H7 (cell line): Measurements from ENCODE around the gene CTIF. TPM values are rescaled to one million over a fixed set of nuclear protein-coding genes. Genes with fewer than 3 reads are reported as not detected.

Source experiments
- DNase-seq: peaks from one replicate; pipeline ENCODE4 v3.0.0; 2012
- H3K27me3 ChIP-seq: 2 replicates; pipeline ENCODE4 v1.6.0; 2011; ENCODE audit warnings: mild to moderate bottlenecking, low read length; ENCODE audit not compliant: control insufficient read depth, insufficient read depth
- H3K36me3 ChIP-seq: replicated peaks from 2 replicates; pipeline ENCODE4 v1.5.1; 2011; ENCODE audit warnings: low read length; ENCODE audit not compliant: control insufficient read depth, insufficient read depth
- H3K4me3 ChIP-seq: 2 replicates; pipeline ENCODE4 v1.5.1; 2011; ENCODE audit warnings: low read depth, mild to moderate bottlenecking, control low read depth, low read length, moderate library complexity; ENCODE audit not compliant: insufficient read depth
- total RNA-seq: library from RNA; depleted of rRNA; stranded (reverse); fragments of >200 nt; shearing (Covaris generic); gene quantifications from 2 replicates; pipeline ENCODE4 v1.2.3, GENCODE V29; 2014

Gene CTIF
- total RNA-seq, 1 experiment from 2014 or later: 9.8 TPM

DNA sequence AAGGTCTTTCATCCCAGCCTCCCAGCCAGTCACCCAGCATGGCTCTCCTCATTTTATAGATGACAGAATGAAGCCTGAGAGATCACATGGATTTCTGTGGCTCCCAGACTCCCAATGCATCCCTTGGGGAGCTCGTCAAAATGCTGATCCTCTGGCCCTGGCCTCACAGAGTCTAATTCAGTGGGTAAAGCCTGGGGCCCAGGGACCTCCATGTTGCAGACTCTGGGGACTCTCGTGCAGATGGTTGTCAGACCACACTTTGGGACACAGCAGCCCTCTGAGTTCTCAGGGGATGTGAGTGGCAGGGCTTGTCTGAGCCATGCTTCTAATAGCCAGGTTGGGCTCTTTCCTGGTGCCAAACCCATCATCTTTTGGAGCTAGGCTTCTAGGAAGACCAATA lies 97.0 kb downstream of the CTIF start:
- no peaks in the 10 kb centered on the region for H3K27me3 ChIP-seq
- H3K4me3 ChIP-seq: no peak overlapping the region
- DNase-seq: no peak
- H3K36me3 ChIP-seq: no peaks in the 10 kb centered on the region

- peak; percentile 44 for DNase-seq
- Histone ChIP-seq H3K36me3 (no peaks in the 10 kb centered on the region), H3K27me3 (no peaks in the 10 kb centered on the region), H3K4me3 (no peak overlapping the region)
Measured at GRCh38 chr18:48636436-48636835, 97.6 kb downstream of the CTIF start.

GRCh38 chr18:48637081-48637990 lies 98.5 kb downstream of the CTIF start:
- H3K4me3 ChIP-seq: no peak overlapping the region
- no peaks in the 10 kb centered on the region for H3K36me3 ChIP-seq
- DNase-seq: no peak
- no peaks in the 10 kb centered on the region for H3K27me3 ChIP-seq

DNA sequence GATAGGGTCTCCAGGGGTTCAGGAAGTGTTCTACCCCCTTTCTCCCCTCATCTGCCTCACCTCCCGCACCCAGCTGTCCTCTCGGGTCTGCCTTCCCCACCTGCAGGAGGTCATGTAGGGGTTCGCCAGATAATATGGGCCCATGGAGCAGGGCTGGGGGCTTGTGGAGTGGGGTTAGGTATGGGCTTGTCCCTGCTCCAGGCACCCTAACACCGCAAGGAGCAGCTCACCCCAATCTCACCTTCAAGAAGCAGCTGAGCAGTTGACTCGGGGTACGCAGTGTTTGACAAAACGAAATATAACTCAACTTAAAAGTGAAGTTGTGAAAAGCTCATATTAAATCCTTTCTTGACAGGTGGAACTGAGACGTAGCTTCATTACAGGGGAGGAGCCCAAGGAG lies 99.6 kb downstream of the CTIF start:
- H3K27me3 ChIP-seq: no peaks in the 10 kb centered on the region
- DNase-seq: no peak
- no peaks in the 10 kb centered on the region for H3K36me3 ChIP-seq
- H3K4me3 ChIP-seq: no peak overlapping the region

GRCh38 chr18:48638896-48639771 lies 100.3 kb downstream of the CTIF start:
- H3K36me3 ChIP-seq: no peaks in the 10 kb centered on the region
- DNase-seq: no peak
- no peak overlapping the region for H3K4me3 ChIP-seq
- H3K27me3 ChIP-seq: no peaks in the 10 kb centered on the region

GRCh38 chr18:48639772-48640432 lies 101.1 kb downstream of the CTIF start:
- no peak overlapping the region for H3K4me3 ChIP-seq
- peak; percentile 81 for DNase-seq
- no peaks in the 10 kb centered on the region for H3K27me3 ChIP-seq
- H3K36me3 ChIP-seq: no peaks in the 10 kb centered on the region

GRCh38 chr18:48640566-48641270 lies 101.9 kb downstream of the CTIF start:
- Histone ChIP-seq H3K4me3 (no peak overlapping the region), H3K27me3 (no peaks in the 10 kb centered on the region), H3K36me3 (no peaks in the 10 kb centered on the region)
- DNase-seq: no peak

GRCh38 chr18:48641981-48642380 lies 103.2 kb downstream of the CTIF start:
- no peaks in the 10 kb centered on the region for H3K36me3 ChIP-seq
- H3K4me3 ChIP-seq: no peak overlapping the region
- H3K27me3 ChIP-seq: no peaks in the 10 kb centered on the region
- no peak for DNase-seq

DNA sequence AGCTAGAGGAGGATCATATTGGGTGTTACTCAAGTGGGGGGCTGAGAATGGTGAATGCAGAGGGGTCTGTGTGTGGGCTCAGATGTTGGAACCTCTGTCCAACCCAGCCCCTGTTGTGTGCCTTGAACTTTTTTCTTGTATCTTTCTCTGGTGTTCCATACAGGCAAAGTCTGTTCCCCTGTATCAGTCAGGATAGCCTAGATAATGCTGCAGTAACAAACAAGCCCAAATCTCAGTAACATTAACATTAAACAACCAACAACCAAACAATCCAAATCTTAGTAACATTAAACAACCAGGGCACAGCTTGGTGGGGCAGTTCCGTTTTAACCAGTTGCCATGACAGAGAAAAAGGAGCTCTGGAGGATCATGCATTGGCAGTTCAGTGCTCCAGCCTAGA lies 103.7 kb downstream of the CTIF start:
- Histone ChIP-seq H3K27me3 (no peaks in the 10 kb centered on the region), H3K4me3 (no peak overlapping the region), H3K36me3 (no peaks in the 10 kb centered on the region)
- DNase-seq: no peak

- Histone ChIP-seq H3K36me3 (no peaks in the 10 kb centered on the region), H3K4me3 (no peak overlapping the region), H3K27me3 (no peaks in the 10 kb centered on the region)
- no peak for DNase-seq
Measured at GRCh38 chr18:48643262-48643661, 104.4 kb downstream of the CTIF start.

DNA sequence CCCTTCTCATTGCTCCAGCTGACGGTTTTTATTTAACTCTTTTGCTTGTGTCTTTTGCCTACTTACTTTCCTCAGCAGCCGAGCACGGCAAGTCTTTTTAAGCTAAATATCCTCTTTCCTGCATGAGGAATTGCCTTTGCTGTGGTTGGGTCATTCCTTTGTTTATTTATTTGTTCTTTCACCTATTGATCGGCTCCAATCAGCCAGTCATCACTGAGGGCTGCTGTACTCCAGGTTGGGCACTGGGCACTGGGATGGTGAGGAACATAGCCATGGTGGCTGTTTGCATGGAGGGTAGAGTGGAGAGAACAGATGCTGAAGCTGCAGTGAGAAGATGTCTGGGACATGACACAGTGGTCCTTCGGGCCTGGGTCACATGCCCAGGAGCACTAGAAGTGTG lies 105.2 kb downstream of the CTIF start:
- DNase-seq: no peak
- H3K36me3 ChIP-seq: no peaks in the 10 kb centered on the region
- H3K27me3 ChIP-seq: no peaks in the 10 kb centered on the region
- H3K4me3 ChIP-seq: no peak overlapping the region

DNA sequence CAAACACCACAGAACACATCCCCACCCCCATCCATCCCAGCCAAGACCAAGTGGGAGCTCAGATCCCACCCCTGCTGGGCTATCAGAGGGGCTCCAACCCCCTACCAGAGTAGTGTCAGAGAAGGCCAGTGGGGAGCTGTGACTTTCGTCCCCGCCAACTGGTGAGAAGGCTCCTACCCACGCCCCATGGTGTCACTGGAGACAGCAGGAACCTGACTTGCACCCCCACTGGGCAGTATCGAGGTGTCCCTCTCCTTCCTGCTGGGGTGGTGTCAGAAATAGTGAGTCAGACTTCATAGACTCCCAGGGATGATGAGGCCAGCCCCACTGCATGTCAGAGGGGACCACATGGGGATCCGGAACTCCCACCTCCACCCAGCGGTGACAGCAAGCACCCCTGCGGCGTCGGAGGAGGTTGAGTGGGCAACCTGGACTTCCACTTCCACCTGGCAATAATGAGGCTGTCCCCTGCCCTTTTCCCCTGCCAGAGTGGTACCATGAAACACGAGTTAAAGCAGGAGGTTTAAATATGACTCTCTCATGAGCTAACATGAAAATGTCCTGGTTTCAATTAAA lies 106.7 kb downstream of the CTIF start:
- Histone ChIP-seq H3K4me3 (no peak overlapping the region), H3K27me3 (no peaks in the 10 kb centered on the region), H3K36me3 (no peaks in the 10 kb centered on the region)
- no peak for DNase-seq

GRCh38 chr18:48646976-48647375 lies 108.1 kb downstream of the CTIF start:
- H3K27me3 ChIP-seq: no peaks in the 10 kb centered on the region
- H3K4me3 ChIP-seq: no peak overlapping the region
- H3K36me3 ChIP-seq: no peaks in the 10 kb centered on the region
- DNase-seq: no peak

DNA sequence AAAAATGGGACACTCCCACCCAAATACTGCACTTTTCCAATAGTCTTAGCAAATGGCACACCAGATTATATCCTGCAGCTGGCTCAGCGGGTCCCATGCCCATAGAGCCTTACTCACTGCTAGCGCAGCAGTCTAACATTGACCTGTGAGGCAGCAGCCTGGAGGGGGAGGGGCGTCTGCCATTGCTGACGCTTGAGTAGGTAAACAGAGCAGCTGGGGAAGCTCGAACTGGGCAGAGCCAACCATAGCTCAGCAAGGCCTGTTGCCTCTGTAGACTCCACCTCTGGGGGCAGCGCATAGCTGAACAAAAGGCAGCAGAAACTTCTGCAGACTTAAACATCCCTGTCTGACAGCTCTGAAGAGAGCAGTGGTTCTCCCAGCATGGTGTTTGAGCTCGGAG lies 110.4 kb downstream of the CTIF start:
- no peak for DNase-seq
- Histone ChIP-seq H3K4me3 (no peak overlapping the region), H3K27me3 (no peaks in the 10 kb centered on the region), H3K36me3 (no peaks in the 10 kb centered on the region)
